H1 (cell line): ENCODE measurements around the gene PTPN2. TPM values are rescaled to one million over a fixed set of nuclear protein-coding genes. Genes with fewer than 3 reads are reported as not detected.

Source experiments
- CTCF ChIA-PET: fragments of 300-600 bp; sonication (Branson Sonifier 250); formaldehyde crosslinking; loops from one replicate; lab custom pipeline; 2021; ENCODE audit not compliant: partially characterized antibody; lab: Charles Lee
- POLR2A ChIA-PET: fragments of 300-600 bp; sonication (Branson Sonifier 250); formaldehyde crosslinking; loops from one replicate; lab custom pipeline; 2021; ENCODE audit warnings: inconsistent platforms; ENCODE audit not compliant: partially characterized antibody; lab: Charles Lee
- DNase-seq, 2 experiments: peaks; one replicate each; pipeline versions ENCODE4 v3.0.0 to v3.0.0-alpha.2; 2010 to 2022; ENCODE audit warnings: low spot score in 2 of 2, low read depth in 1 of 2, mixed read lengths in 1 of 2
- FAIRE-seq: peaks from 2 replicates; lab custom pipeline; 2011; peaks lifted over from hg19 to GRCh38; lab: Jason Lieb, UNC
- H2AFZ ChIP-seq: 2 replicates; pipeline ENCODE4 v1.8.1; 2012; ENCODE audit warnings: low read length, inconsistent platforms
- H2AK5ac ChIP-seq: 2 replicates; pipeline ENCODE4 v1.6.1; 2013; ENCODE audit warnings: low read depth, low read length
- H2BK120ac ChIP-seq: replicated peaks from 2 replicates; pipeline ENCODE3; 2013; ENCODE audit warnings: low read depth, low read length, inconsistent platforms
- H2BK12ac ChIP-seq: 2 replicates; pipeline ENCODE4 v1.6.1; 2013; ENCODE audit warnings: low read depth, low read length
- H2BK15ac ChIP-seq: 2 replicates; pipeline ENCODE4 v1.6.1; 2013; ENCODE audit warnings: low read length
- H2BK20ac ChIP-seq: 2 replicates; pipeline ENCODE4 v1.6.1; 2013; ENCODE audit warnings: low read length
- H2BK5ac ChIP-seq: 2 replicates; pipeline ENCODE4 v1.6.1; 2013; ENCODE audit warnings: low read depth, low read length
- H3K14ac ChIP-seq: 2 replicates; pipeline ENCODE4 v1.6.1; 2013; ENCODE audit warnings: inconsistent platforms; ENCODE audit not compliant: insufficient read length
- H3K18ac ChIP-seq: 2 replicates; pipeline ENCODE4 v1.6.1; 2013; ENCODE audit warnings: low read length; ENCODE audit errors: extremely low read depth
- H3K23ac ChIP-seq: 2 replicates; pipeline ENCODE4 v1.6.1; 2013; ENCODE audit warnings: inconsistent platforms; ENCODE audit not compliant: insufficient read length
- H3K23me2 ChIP-seq: 2 replicates; pipeline ENCODE4 v1.6.1; 2013; ENCODE audit warnings: low read depth, low read length
- H3K27ac ChIP-seq: 2 replicates; pipeline ENCODE4 v1.6.1; 2011; ENCODE audit warnings: low read depth, low read length, inconsistent platforms
- H3K27me3 ChIP-seq, 4 experiments: replicated peaks in 1 of 4; 1 replicate in 1 of 4; 2 replicates in 3 of 4; pipeline versions ENCODE4 v1.6.1 to v1.8.1; 2011 to 2013; ENCODE audit warnings: low read length in 3 of 4, mild to moderate bottlenecking in 3 of 4, inconsistent platforms in 2 of 4, mixed read lengths in 2 of 4, moderate library complexity in 1 of 4; ENCODE audit not compliant: control insufficient read depth in 3 of 4, insufficient read depth in 3 of 4; ENCODE audit errors: extremely low read depth in 1 of 4
- H3K36me3 ChIP-seq, 4 experiments: 2 replicates each; pipeline versions ENCODE4 v1.6.1 to v1.8.1; 2011 to 2013; ENCODE audit warnings: mild to moderate bottlenecking in 4 of 4, low read length in 3 of 4, moderate library complexity in 2 of 4, control low read depth in 1 of 4, inconsistent platforms in 1 of 4; ENCODE audit not compliant: insufficient read depth in 4 of 4, control insufficient read depth in 2 of 4
- H3K4ac ChIP-seq: replicated peaks from 2 replicates; pipeline ENCODE3; 2013; ENCODE audit warnings: low read length, low read depth, mixed read lengths, inconsistent platforms; ENCODE audit not compliant: insufficient read length
- H3K4me1 ChIP-seq, 4 experiments: replicated peaks in 1 of 4; 1 replicate in 1 of 4; 2 replicates in 3 of 4; pipeline versions ENCODE4 v1.6.1 to v1.8.1; 2011 to 2013; ENCODE audit warnings: low read length in 3 of 4, inconsistent platforms in 2 of 4, mixed read lengths in 1 of 4; ENCODE audit not compliant: insufficient read depth in 4 of 4, control insufficient read depth in 3 of 4
- H3K4me2 ChIP-seq, 2 experiments: 2 replicates each; pipeline versions ENCODE4 v1.6.1 to v1.8.1; 2011 to 2013; ENCODE audit warnings: low read depth in 2 of 2, low read length in 2 of 2, control low read depth in 1 of 2, inconsistent platforms in 1 of 2, mild to moderate bottlenecking in 1 of 2; ENCODE audit not compliant: insufficient read depth in 1 of 2
- H3K4me3 ChIP-seq, 4 experiments: fragments of 200-600, 300-600 bp in 1 of 4; sonication (generic), shearing (Covaris generic), sonication (Bioruptor Twin) in 1 of 4; 2 replicates each; pipeline versions ENCODE4 v1.5.1 to v1.8.1; 2011 to 2016; ENCODE audit warnings: low read length in 4 of 4, low read depth in 3 of 4, control low read depth in 2 of 4, inconsistent platforms in 2 of 4, mild to moderate bottlenecking in 2 of 4, mixed read lengths in 1 of 4, moderate library complexity in 1 of 4; ENCODE audit not compliant: insufficient read depth in 2 of 4; ENCODE audit errors: extremely low read depth in 1 of 4
- H3K56ac ChIP-seq: replicated peaks from 2 replicates; pipeline ENCODE3; 2013; ENCODE audit warnings: low read depth, mild to moderate bottlenecking, mixed read lengths, low read length, inconsistent platforms; ENCODE audit not compliant: insufficient read length
- H3K79me1 ChIP-seq: 2 replicates; pipeline ENCODE4 v1.6.1; 2013; ENCODE audit warnings: low read depth, low read length, control low read depth
- H3K79me2 ChIP-seq, 2 experiments: 2 replicates each; pipeline versions ENCODE4 v1.6.1 to v1.8.1; 2012 to 2013; ENCODE audit warnings: low read length in 2 of 2, mild to moderate bottlenecking in 2 of 2, inconsistent platforms in 1 of 2; ENCODE audit not compliant: insufficient read depth in 2 of 2, control insufficient read depth in 1 of 2
- H3K9ac ChIP-seq, 4 experiments: replicated peaks in 1 of 4; 1 replicate in 1 of 4; 2 replicates in 3 of 4; pipeline versions ENCODE4 v1.6.1 to v1.8.1; 2011 to 2013; ENCODE audit warnings: low read depth in 3 of 4, low read length in 3 of 4, control low read depth in 2 of 4, mild to moderate bottlenecking in 2 of 4, moderate library complexity in 2 of 4, inconsistent platforms in 1 of 4; ENCODE audit errors: extremely low read depth in 1 of 4
- H3K9me3 ChIP-seq, 2 experiments: 2 replicates each; pipeline versions ENCODE4 v1.6.1 to v1.8.1; 2012 to 2013; ENCODE audit warnings: mild to moderate bottlenecking in 2 of 2, moderate library complexity in 2 of 2, control low read depth in 1 of 2, inconsistent platforms in 1 of 2, low read depth in 1 of 2, low read length in 1 of 2, mixed read lengths in 1 of 2; ENCODE audit not compliant: insufficient read depth in 2 of 2
- H4K20me1 ChIP-seq, 2 experiments: replicated peaks in 1 of 2; 2 replicates each; pipeline versions ENCODE3 to v1.8.1; 2011 to 2013; ENCODE audit warnings: inconsistent platforms in 2 of 2, low read length in 2 of 2, mild to moderate bottlenecking in 1 of 2; ENCODE audit not compliant: insufficient read depth in 2 of 2, control insufficient read depth in 1 of 2
- H4K5ac ChIP-seq: 2 replicates; pipeline ENCODE4 v1.6.1; 2013; ENCODE audit warnings: low read length, low read depth, mixed read lengths, inconsistent platforms; ENCODE audit not compliant: insufficient read length
- H4K8ac ChIP-seq: 2 replicates; pipeline ENCODE4 v1.8.0; 2013; ENCODE audit warnings: mild to moderate bottlenecking, moderate library complexity, low read length, inconsistent platforms; ENCODE audit not compliant: insufficient read depth; ENCODE audit errors: extremely low read depth
- H4K91ac ChIP-seq: replicated peaks from 2 replicates; pipeline ENCODE3; 2013; ENCODE audit warnings: low read length, mixed read lengths, inconsistent platforms; ENCODE audit not compliant: insufficient read length
- BRCA1 ChIP-seq: IDR thresholded peaks from 2 replicates; pipeline ENCODE4 v1.6.1; 2012; ENCODE audit warnings: low read depth, low read length, improper control_type of control experiment
- KDM5A ChIP-seq: fragments of 200-600 bp; IDR thresholded peaks from 2 replicates; pipeline ENCODE4 v1.7.1; 2012; ENCODE audit warnings: mild to moderate bottlenecking, low read length, inconsistent platforms, mixed read lengths
- PHF8 ChIP-seq: fragments of 200-600 bp; sonication (generic); conservative IDR thresholded peaks from 2 replicates; pipeline ENCODE4 v1.7.1; 2012; ENCODE audit warnings: low read depth, mild to moderate bottlenecking, inconsistent platforms, low read length, moderate library complexity
- SIRT6 ChIP-seq: IDR thresholded peaks from one replicate; pipeline ENCODE4 v1.7.1; 2012; ENCODE audit warnings: low read length, inconsistent platforms
- SP1 ChIP-seq: IDR thresholded peaks from 2 replicates; pipeline ENCODE4 v1.6.1; 2011; ENCODE audit warnings: low read depth, low read length
- USF2 ChIP-seq: IDR thresholded peaks from 2 replicates; pipeline ENCODE4 v1.6.1; 2011; ENCODE audit warnings: low read length, improper control_type of control experiment
- WGBS, 2 experiments: shearing (Covaris generic) in 1 of 2; methylation state at CpG; one replicate each; pipeline versions ENCODE4 v1.1.6 to v1.1.7; 2013 to 2015; ENCODE audit warnings: low lambda C conversion rate in 2 of 2, mixed read lengths in 2 of 2, inconsistent platforms in 1 of 2, low coverage in 1 of 2, missing lambda C conversion rate in 1 of 2; ENCODE audit not compliant: insufficient replicate concordance in 2 of 2, insufficient coverage in 1 of 2, insufficient read length in 1 of 2; ENCODE audit errors: extremely low coverage in 1 of 2, missing lambda C conversion rate in 1 of 2; 5-methylcytosine and 5-hydroxymethylcytosine counted together
- polyA plus RNA-seq, 7 experiments: library from polyadenylated mRNA; depleted of rRNA in 3 of 7; stranded (reverse) in 5 of 7; unstranded in 2 of 7; fragments of >200 nt in 5 of 7; fragments of 200-250 nt in 2 of 7; gene quantifications; 1 replicate in 5 of 7; 2 replicates in 1 of 7; 4 replicates in 1 of 7; pipeline versions ENCODE4 v1.2.1 to v1.2.3, GENCODE V29; 2011 to 2013; ENCODE audit warnings: missing spikeins in 2 of 7, mixed read lengths in 2 of 7
- total RNA-seq: library from RNA; stranded (reverse); fragmentation: NEBNext Ultra II Directional; extraction: Animal tissue kit (Norgen Biotek cat#: 25700); gene quantifications from 2 replicates; pipeline ENCODE4 v1.2.1, GENCODE V29; 2021

PTPN2 gene
- total and polyA plus RNA-seq, 2 of the 8 experiments (the other 6 are each of a cell fraction or from before 2014, with no cell fraction given): 16.4 to 54.0 TPM

- Histone ChIP-seq H3K14ac (no peak overlapping the region), H2BK5ac (no peak overlapping the region), H4K91ac (no peak overlapping the region), H3K4me1 (no peaks in the 10 kb centered on the region), H4K5ac (no peak overlapping the region), H3K23me2 (no peaks in the 10 kb centered on the region), H4K8ac (no peak overlapping the region), H3K4me2 (no peak overlapping the region), H3K4ac (no peak overlapping the region), H4K20me1 (peaks cover 0 to 1% of the 10 kb centered on the region in 2 experiments), H3K18ac (no peak overlapping the region), H3K27me3 (no peaks in the 10 kb centered on the region), H3K9ac (no peak overlapping the region), H3K23ac (no peak overlapping the region), H3K27ac (no peak overlapping the region), H2BK120ac (no peak overlapping the region), H2AK5ac (no peak overlapping the region), H3K4me3 (no peak overlapping the region), H3K79me1 (no peaks in the 10 kb centered on the region), H2AFZ (no peak overlapping the region), H3K9me3 (no peaks in the 10 kb centered on the region), H3K79me2 (no peaks in the 10 kb centered on the region), H2BK12ac (no peak overlapping the region), H2BK15ac (no peak overlapping the region), H3K56ac (no peak overlapping the region), H3K36me3 (no peaks in the 10 kb centered on the region), H2BK20ac (no peak overlapping the region)
- ChIA-PET POLR2A (no interaction called here), CTCF (interaction anchor here (1.0 to 2.1 kb wide), 6 partner anchors 14 to 329 kb away, joined by 4 to 7 read pairs (median 4); no protein-coding TSS in a partner anchor)
- DNase-seq (no peak), FAIRE-seq (no peak)
- TF ChIP-seq SP1 (no peak), KDM5A (no peak), BRCA1 (no peak), USF2 (no peak), PHF8 (no peak), SIRT6 (no peak)
- WGBS, 2 experiments: 83% methylated on average over 5 of the region's 5 CpGs; no CpG with 5 or more reads in 1 of the 2 experiments
These were observed 135.4 kb downstream of the PTPN2 start for GRCh38 chr18:12748671-12749070.
